ENCODE results near the gene RFLNA.

RFLNA gene

GRCh38 chr12:124326104-124326503 is 31.2 kb downstream of the RFLNA start:
- TF ChIP-seq ZBTB7A (IDR thresholded peaks at IDR 0.05; ENCODE audit: low read depth), result no peak

- TF ChIP-seq CREB1 (IDR thresholded peaks at IDR 0.05; ENCODE audit: low read depth) (no peak), TCF12 (IDR thresholded peaks at IDR 0.05; ENCODE audit: low read depth) (no peak), FOXM1 (IDR thresholded peaks at IDR 0.05; ENCODE audit: borderline replicate concordance, low read depth) (no peak), CEBPB (IDR thresholded peaks at IDR 0.05) (no peak), YY1 (IDR thresholded peaks at IDR 0.05; ENCODE audit: low read depth) (no peak), ZBTB7A (IDR thresholded peaks at IDR 0.05; ENCODE audit: low read depth) (no peak), EP300 (IDR thresholded peaks at IDR 0.05; ENCODE audit: borderline replicate concordance) (no peak), RAD21 (IDR thresholded peaks at IDR 0.05; ENCODE audit: low read depth) (no peak), NFIC (IDR thresholded peaks at IDR 0.05) (no peak), TAF1 (IDR thresholded peaks at IDR 0.05; ENCODE audit: low read depth) (no peak), MAX (IDR thresholded peaks at IDR 0.05) (no peak), TEAD4 (IDR thresholded peaks at IDR 0.05) (no peak), REST (IDR thresholded peaks at IDR 0.05; ENCODE audit: low read depth) (no peak), USF1 (IDR thresholded peaks at IDR 0.05) (no peak), EGR1 (IDR thresholded peaks at IDR 0.05) (no peak)
These were observed 32.0 kb downstream of the RFLNA start for GRCh38 chr12:124326871-124327270.

- no peak for TF ChIP-seq TCF12 (IDR thresholded peaks at IDR 0.05; ENCODE audit: low read depth)
- TF ChIP-seq CEBPB (IDR thresholded peaks at IDR 0.05), result no peak
- TF ChIP-seq MAX (IDR thresholded peaks at IDR 0.05), result no peak
- no peak for TF ChIP-seq ZBTB7A (IDR thresholded peaks at IDR 0.05; ENCODE audit: low read depth)
- no peak for TF ChIP-seq FOXM1 (IDR thresholded peaks at IDR 0.05; ENCODE audit: borderline replicate concordance, low read depth)
These were observed 32.6 kb downstream of the RFLNA start for GRCh38 chr12:124327362-124328043.

- no peak for TF ChIP-seq REST (IDR thresholded peaks at IDR 0.05; ENCODE audit: low read depth)
- TF ChIP-seq FOXM1 (IDR thresholded peaks at IDR 0.05; ENCODE audit: borderline replicate concordance, low read depth), result no peak
- TF ChIP-seq TAF1 (IDR thresholded peaks at IDR 0.05; ENCODE audit: low read depth), result no peak
- no peak for TF ChIP-seq YY1 (IDR thresholded peaks at IDR 0.05; ENCODE audit: low read depth)
- no peak for TF ChIP-seq EP300 (IDR thresholded peaks at IDR 0.05; ENCODE audit: borderline replicate concordance)
- no peak for TF ChIP-seq USF1 (IDR thresholded peaks at IDR 0.05)
- no peak for TF ChIP-seq RAD21 (IDR thresholded peaks at IDR 0.05; ENCODE audit: low read depth)
- no peak for TF ChIP-seq MAX (IDR thresholded peaks at IDR 0.05)
- no peak for TF ChIP-seq NFIC (IDR thresholded peaks at IDR 0.05)
- no peak for TF ChIP-seq EGR1 (IDR thresholded peaks at IDR 0.05)
- TF ChIP-seq CREB1 (IDR thresholded peaks at IDR 0.05; ENCODE audit: low read depth), result no peak
- no peak for TF ChIP-seq ZBTB7A (IDR thresholded peaks at IDR 0.05; ENCODE audit: low read depth)
- no peak for TF ChIP-seq TCF12 (IDR thresholded peaks at IDR 0.05; ENCODE audit: low read depth)
- TF ChIP-seq CEBPB (IDR thresholded peaks at IDR 0.05), result no peak
- TF ChIP-seq TEAD4 (IDR thresholded peaks at IDR 0.05), result no peak
These were observed 33.2 kb downstream of the RFLNA start for GRCh38 chr12:124328116-124328515.

GRCh38 chr12:124328636-124329035 is 33.7 kb downstream of the RFLNA start:
- TF ChIP-seq CREB1 (IDR thresholded peaks at IDR 0.05; ENCODE audit: low read depth) (no peak), REST (IDR thresholded peaks at IDR 0.05; ENCODE audit: low read depth) (no peak), TEAD4 (IDR thresholded peaks at IDR 0.05) (no peak), FOXM1 (IDR thresholded peaks at IDR 0.05; ENCODE audit: borderline replicate concordance, low read depth) (no peak), TCF12 (IDR thresholded peaks at IDR 0.05; ENCODE audit: low read depth) (no peak)

All from Ishikawa (cell line).